Keratinocyte (primary cell): ENCODE measurements around the gene SOHLH2.

ENCODE experiments used
- CTCF ChIP-seq, 3 experiments: IDR thresholded peaks in 1 of 3; conservative IDR thresholded peaks in 1 of 3; optimal IDR thresholded peaks in 1 of 3; 2 replicates in 2 of 3; 3 replicates in 1 of 3; pipeline versions ENCODE3 to v1.5.1; 2011; ENCODE audit warnings: low read length in 3 of 3, mild to moderate bottlenecking in 3 of 3, moderate library complexity in 2 of 3, control low read depth in 1 of 3, inconsistent platforms in 1 of 3; ENCODE audit not compliant: insufficient read depth in 2 of 3; ENCODE audit errors: extremely low read depth in 1 of 3
- EZH2 ChIP-seq: IDR thresholded peaks from one replicate; pipeline ENCODE4 v1.6.1; 2012; ENCODE audit warnings: inconsistent platforms, mild to moderate bottlenecking, low read length, moderate library complexity

DNA sequence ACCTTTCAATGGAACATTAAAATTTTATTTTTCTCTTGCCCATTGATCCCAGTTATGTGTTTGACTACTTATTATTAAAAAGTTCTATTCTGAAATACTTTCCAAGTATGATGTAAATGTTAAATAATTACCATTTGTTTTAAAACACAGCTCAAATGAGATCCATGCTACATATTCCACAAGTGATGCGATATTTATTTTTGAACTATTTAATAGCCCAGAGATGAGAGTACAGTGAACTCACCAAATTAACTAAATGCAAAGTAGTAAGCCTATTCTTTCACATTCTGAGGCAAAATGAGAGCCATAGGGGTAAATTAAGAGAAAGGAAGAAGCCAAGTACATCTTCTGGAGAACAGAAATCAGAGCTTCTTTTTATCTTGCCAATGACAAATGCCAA, 82.0 kb downstream of the SOHLH2 start:
- TF ChIP-seq CTCF (optimal IDR thresholded peaks at IDR 0.05 in 1 of 3, IDR thresholded peaks at IDR 0.05 in 1 of 3, conservative IDR thresholded peaks at IDR 0.05 in 1 of 3; ENCODE audit: extremely low read depth in 1 of 3, insufficient read depth in 2 of 3, low read length in 3 of 3), result no peak
- TF ChIP-seq EZH2, result no peak
